Muscle of back (tissue), 11 donors: ENCODE data around the gene FRYL. TPM values are rescaled to one million over a fixed set of nuclear protein-coding genes. Genes with fewer than 3 reads are reported as not detected.
"Not testable (repeated sequence)": the region's sequence is repeated elsewhere in the genome, so short reads cannot be mapped to it uniquely, and the experiment has no call there.

Experiments
- DNase-seq, 3 donors: peaks; one replicate each; pipeline versions ENCODE4 v3.0.0 to v3.0.0-alpha.2; 2013
- polyA plus RNA-seq, 10 donors: library from polyadenylated mRNA; unstranded; fragments of 120-200 nt; gene quantifications; one replicate each; pipeline ENCODE4 v1.2.1, GENCODE V29; 2013; ENCODE audit not compliant: insufficient read length in 10 of 10

Gene FRYL
- polyA plus RNA-seq, 10 donors: 17.1 to 36.9 (median 24.3) TPM

GRCh38 chr4:48746608-48747362, 33.3 kb downstream of the FRYL start:
- DNase-seq: no peak

GRCh38 chr4:48745223-48745622, 34.9 kb downstream of the FRYL start:
- DNase-seq: not testable (repeated sequence)

- DNase-seq: no peak
Observed at GRCh38 chr4:48742412-48742811, 37.7 kb downstream of the FRYL start.

GRCh38 chr4:48739560-48740019, 40.5 kb downstream of the FRYL start:
- DNase-seq: no peak

- DNase-seq: no peak
Observed at GRCh38 chr4:48738856-48739255, 41.2 kb downstream of the FRYL start.

GRCh38 chr4:48728906-48729496, 51.1 kb downstream of the FRYL start:
- DNase-seq: not testable (repeated sequence)

- no peak for DNase-seq
Observed at GRCh38 chr4:48727666-48728459, 52.2 kb downstream of the FRYL start.

GRCh38 chr4:48725414-48725813, 54.7 kb downstream of the FRYL start:
- DNase-seq: no peak

- DNase-seq: no peak
Observed at GRCh38 chr4:48722509-48723446, 57.3 kb downstream of the FRYL start.

GRCh38 chr4:48720459-48720858, 59.6 kb downstream of the FRYL start:
- DNase-seq: no peak

GRCh38 chr4:48718818-48719465, 61.1 kb downstream of the FRYL start:
- no peak for DNase-seq

- DNase-seq: not testable (repeated sequence)
Observed at GRCh38 chr4:48716285-48716684, 63.8 kb downstream of the FRYL start.

- no peak for DNase-seq
Observed at GRCh38 chr4:48710446-48711209, 69.5 kb downstream of the FRYL start.

- DNase-seq: no peak
Observed at GRCh38 chr4:48709901-48710300, 70.2 kb downstream of the FRYL start.

- no peak for DNase-seq
Observed at GRCh38 chr4:48708610-48709009, 71.5 kb downstream of the FRYL start.

- DNase-seq: no peak
Observed at GRCh38 chr4:48706736-48707135, 73.3 kb downstream of the FRYL start.

- DNase-seq: no peak
Observed at GRCh38 chr4:48705609-48706008, 74.5 kb downstream of the FRYL start.

- no peak for DNase-seq
Observed at GRCh38 chr4:48704091-48704802, 75.8 kb downstream of the FRYL start.

- no peak for DNase-seq
Observed at GRCh38 chr4:48699475-48699874, 80.6 kb downstream of the FRYL start.
